ENCODE results near the gene AAK1.
"Not testable (repeated sequence)": the region's sequence is repeated elsewhere in the genome, so short reads cannot be mapped to it uniquely, and the experiment has no call there.

The AAK1 gene

GRCh38 chr2:69553991-69554390 is 89.5 kb downstream of the AAK1 start:
- no peak overlapping the region for H3K23ac ChIP-seq (ENCODE audit: low read depth, low read length, poor library complexity)
- H3K27ac ChIP-seq (replicated peaks; ENCODE audit: low read length) = no peak overlapping the region
- no peaks in the 10 kb centered on the region for H3K27me3 ChIP-seq (ENCODE audit: control insufficient read depth in 3 of 3, insufficient read depth in 3 of 3, low read depth in 1 of 3, low read length in 3 of 3)
- H3K9me3 ChIP-seq (replicated peaks in 1 of 2; ENCODE audit: control insufficient read depth in 2 of 2, insufficient read depth in 1 of 2, low read depth in 1 of 2, low read length in 2 of 2) = no peaks in the 10 kb centered on the region
- no peak overlapping the region for H3K4me2 ChIP-seq (ENCODE audit: insufficient read depth, low read length, poor library complexity, severe bottlenecking)
- H2BK5ac ChIP-seq (ENCODE audit: low read length) = no peak overlapping the region
- no peak overlapping the region for H3K18ac ChIP-seq (ENCODE audit: low read length)
- H3K4ac ChIP-seq (ENCODE audit: low read length) = no peak overlapping the region
- H3K4me1 ChIP-seq (ENCODE audit: control insufficient read depth in 2 of 2, insufficient read depth in 1 of 2, low read depth in 1 of 2, low read length in 2 of 2) = no peaks in the 10 kb centered on the region
- H2BK120ac ChIP-seq (ENCODE audit: low read depth, low read length) = no peak overlapping the region
- H2BK15ac ChIP-seq (ENCODE audit: low read length) = no peak overlapping the region
- no peak overlapping the region for H2AFZ ChIP-seq (ENCODE audit: low read length)
- DNase-seq (ENCODE audit: low spot score) = no peak
- no peaks in the 10 kb centered on the region for H3K79me1 ChIP-seq (ENCODE audit: low read depth, low read length)
- no CpG with 5 or more reads among the region's 7 CpGs for WGBS, 2 donors (ENCODE audit: extremely low coverage in 2 of 2, insufficient read length in 2 of 2, insufficient replicate concordance in 1 of 2)
- no peak overlapping the region for H2AK5ac ChIP-seq (ENCODE audit: low read depth, low read length)
- H2BK12ac ChIP-seq (ENCODE audit: low read length) = no peak overlapping the region
- H3K4me3 ChIP-seq (ENCODE audit: low read length in 2 of 2) = no peak overlapping the region
- no peak overlapping the region for H4K8ac ChIP-seq (ENCODE audit: low read depth, low read length)
- no peak overlapping the region for H4K91ac ChIP-seq (ENCODE audit: low read depth, low read length, poor library complexity)
- H3K9ac ChIP-seq (ENCODE audit: low read depth, low read length, poor library complexity) = no peak overlapping the region
- peaks cover 1 to 6% of the 10 kb centered on the region in 2 donors for H3K36me3 ChIP-seq (replicated peaks in 1 of 2; ENCODE audit: control insufficient read depth in 2 of 2, insufficient read depth in 2 of 2, low read length in 2 of 2)
- H3K14ac ChIP-seq (ENCODE audit: low read length) = no peak overlapping the region

GRCh38 chr2:69550511-69550910 is 93.0 kb downstream of the AAK1 start:
- not testable (repeated sequence) for H2AFZ ChIP-seq (ENCODE audit: low read length); H3K4me1 ChIP-seq (ENCODE audit: control insufficient read depth in 2 of 2, insufficient read depth in 1 of 2, low read depth in 1 of 2, low read length in 2 of 2); H3K18ac ChIP-seq (ENCODE audit: low read length); H3K79me1 ChIP-seq (ENCODE audit: low read depth, low read length); H3K23ac ChIP-seq (ENCODE audit: low read depth, low read length, poor library complexity); H3K4me2 ChIP-seq (ENCODE audit: insufficient read depth, low read length, poor library complexity, severe bottlenecking); DNase-seq (ENCODE audit: low spot score); H4K8ac ChIP-seq (ENCODE audit: low read depth, low read length); H4K91ac ChIP-seq (ENCODE audit: low read depth, low read length, poor library complexity); H3K27ac ChIP-seq (replicated peaks; ENCODE audit: low read length); H3K14ac ChIP-seq (ENCODE audit: low read length); H3K36me3 ChIP-seq (replicated peaks in 1 of 2; ENCODE audit: control insufficient read depth in 2 of 2, insufficient read depth in 2 of 2, low read length in 2 of 2); H3K27me3 ChIP-seq (ENCODE audit: control insufficient read depth in 3 of 3, insufficient read depth in 3 of 3, low read depth in 1 of 3, low read length in 3 of 3); H3K4ac ChIP-seq (ENCODE audit: low read length); H2BK120ac ChIP-seq (ENCODE audit: low read depth, low read length); H2BK15ac ChIP-seq (ENCODE audit: low read length); H2AK5ac ChIP-seq (ENCODE audit: low read depth, low read length); H2BK12ac ChIP-seq (ENCODE audit: low read length); H2BK5ac ChIP-seq (ENCODE audit: low read length); H3K4me3 ChIP-seq (ENCODE audit: low read length in 2 of 2); H3K9me3 ChIP-seq (replicated peaks in 1 of 2; ENCODE audit: control insufficient read depth in 2 of 2, insufficient read depth in 1 of 2, low read depth in 1 of 2, low read length in 2 of 2); H3K9ac ChIP-seq (ENCODE audit: low read depth, low read length, poor library complexity)
- no CpG with 5 or more reads among the region's 12 CpGs for WGBS, 2 donors (ENCODE audit: extremely low coverage in 2 of 2, insufficient read length in 2 of 2, insufficient replicate concordance in 1 of 2)

DNA sequence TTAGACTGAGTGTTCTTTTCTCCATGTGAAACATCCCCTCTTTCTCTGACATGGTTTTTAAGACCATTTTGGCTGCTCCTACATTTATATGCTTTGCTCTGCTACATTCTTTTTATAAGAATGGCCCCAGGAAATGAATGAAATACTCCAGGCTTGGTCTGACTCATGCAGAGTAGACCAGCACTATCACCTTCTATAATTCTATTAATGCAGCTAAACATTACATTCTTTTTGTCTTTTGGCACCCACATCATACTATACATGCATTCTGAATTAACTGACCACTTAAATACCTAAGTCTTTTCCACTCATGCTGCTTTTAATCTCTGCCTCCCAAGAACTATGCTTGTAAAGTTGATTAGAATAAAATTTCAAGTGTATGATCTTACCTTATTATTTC is 94.1 kb downstream of the AAK1 start:
- H3K23ac ChIP-seq (ENCODE audit: low read depth, low read length, poor library complexity) = no peak overlapping the region
- no peak overlapping the region for H2AFZ ChIP-seq (ENCODE audit: low read length)
- H2BK120ac ChIP-seq (ENCODE audit: low read depth, low read length) = no peak overlapping the region
- H4K91ac ChIP-seq (ENCODE audit: low read depth, low read length, poor library complexity) = no peak overlapping the region
- H2BK12ac ChIP-seq (ENCODE audit: low read length) = no peak overlapping the region
- H3K4me3 ChIP-seq (ENCODE audit: low read length in 2 of 2) = no peak overlapping the region
- H3K9ac ChIP-seq (ENCODE audit: low read depth, low read length, poor library complexity) = no peak overlapping the region
- DNase-seq (ENCODE audit: low spot score) = no peak
- H3K4me2 ChIP-seq (ENCODE audit: insufficient read depth, low read length, poor library complexity, severe bottlenecking) = no peak overlapping the region
- no peak overlapping the region for H3K27ac ChIP-seq (replicated peaks; ENCODE audit: low read length)
- no peak overlapping the region for H3K18ac ChIP-seq (ENCODE audit: low read length)
- no peak overlapping the region for H3K4ac ChIP-seq (ENCODE audit: low read length)
- no peak overlapping the region for H3K14ac ChIP-seq (ENCODE audit: low read length)
- no peaks in the 10 kb centered on the region for H3K27me3 ChIP-seq (ENCODE audit: control insufficient read depth in 3 of 3, insufficient read depth in 3 of 3, low read depth in 1 of 3, low read length in 3 of 3)
- H3K4me1 ChIP-seq (ENCODE audit: control insufficient read depth in 2 of 2, insufficient read depth in 1 of 2, low read depth in 1 of 2, low read length in 2 of 2) = no peaks in the 10 kb centered on the region
- no peaks in the 10 kb centered on the region for H3K79me1 ChIP-seq (ENCODE audit: low read depth, low read length)
- peaks cover under 1 to 2% of the 10 kb centered on the region in 2 donors for H3K36me3 ChIP-seq (replicated peaks in 1 of 2; ENCODE audit: control insufficient read depth in 2 of 2, insufficient read depth in 2 of 2, low read length in 2 of 2)
- H3K9me3 ChIP-seq (replicated peaks in 1 of 2; ENCODE audit: control insufficient read depth in 2 of 2, insufficient read depth in 1 of 2, low read depth in 1 of 2, low read length in 2 of 2) = peaks cover 0 to 8% of the 10 kb centered on the region in 2 donors
- H2AK5ac ChIP-seq (ENCODE audit: low read depth, low read length) = no peak overlapping the region
- no peak overlapping the region for H2BK15ac ChIP-seq (ENCODE audit: low read length)
- no peak overlapping the region for H4K8ac ChIP-seq (ENCODE audit: low read depth, low read length)
- H2BK5ac ChIP-seq (ENCODE audit: low read length) = no peak overlapping the region

- no peaks in the 10 kb centered on the region for H3K4me1 ChIP-seq (ENCODE audit: control insufficient read depth in 2 of 2, insufficient read depth in 1 of 2, low read depth in 1 of 2, low read length in 2 of 2)
- no peak overlapping the region for H2AK5ac ChIP-seq (ENCODE audit: low read depth, low read length)
- no peak overlapping the region for H4K8ac ChIP-seq (ENCODE audit: low read depth, low read length)
- no peak overlapping the region for H2BK15ac ChIP-seq (ENCODE audit: low read length)
- no peak for DNase-seq (ENCODE audit: low spot score)
- H3K36me3 ChIP-seq (replicated peaks in 1 of 2; ENCODE audit: control insufficient read depth in 2 of 2, insufficient read depth in 2 of 2, low read length in 2 of 2) = peaks cover 2 to 3% of the 10 kb centered on the region in 2 donors
- no peaks in the 10 kb centered on the region for H3K27me3 ChIP-seq (ENCODE audit: control insufficient read depth in 3 of 3, insufficient read depth in 3 of 3, low read depth in 1 of 3, low read length in 3 of 3)
- H3K4ac ChIP-seq (ENCODE audit: low read length) = no peak overlapping the region
- H3K79me1 ChIP-seq (ENCODE audit: low read depth, low read length) = no peaks in the 10 kb centered on the region
- no peak overlapping the region for H4K91ac ChIP-seq (ENCODE audit: low read depth, low read length, poor library complexity)
- no peak overlapping the region for H3K14ac ChIP-seq (ENCODE audit: low read length)
- H2BK120ac ChIP-seq (ENCODE audit: low read depth, low read length) = no peak overlapping the region
- no CpG with 5 or more reads among the region's 2 CpGs for WGBS, 2 donors (ENCODE audit: extremely low coverage in 2 of 2, insufficient read length in 2 of 2, insufficient replicate concordance in 1 of 2)
- H2AFZ ChIP-seq (ENCODE audit: low read length) = no peak overlapping the region
- H3K4me2 ChIP-seq (ENCODE audit: insufficient read depth, low read length, poor library complexity, severe bottlenecking) = no peak overlapping the region
- H2BK5ac ChIP-seq (ENCODE audit: low read length) = no peak overlapping the region
- no peak overlapping the region for H3K27ac ChIP-seq (replicated peaks; ENCODE audit: low read length)
- peaks cover 0 to 8% of the 10 kb centered on the region in 2 donors for H3K9me3 ChIP-seq (replicated peaks in 1 of 2; ENCODE audit: control insufficient read depth in 2 of 2, insufficient read depth in 1 of 2, low read depth in 1 of 2, low read length in 2 of 2)
- H3K4me3 ChIP-seq (ENCODE audit: low read length in 2 of 2) = no peak overlapping the region
- H3K18ac ChIP-seq (ENCODE audit: low read length) = no peak overlapping the region
- H3K23ac ChIP-seq (ENCODE audit: low read depth, low read length, poor library complexity) = no peak overlapping the region
- H2BK12ac ChIP-seq (ENCODE audit: low read length) = no peak overlapping the region
- H3K9ac ChIP-seq (ENCODE audit: low read depth, low read length, poor library complexity) = no peak overlapping the region
These were observed 95.4 kb downstream of the AAK1 start for GRCh38 chr2:69547984-69548715.

All from neuronal stem cell (in vitro differentiated cells).